HG03432 (cell line): ENCODE measurements around the gene IP6K1.
"Not testable (repeated sequence)": the region's sequence is repeated elsewhere in the genome, so short reads cannot be mapped to it uniquely, and the experiment has no call there.

Source experiments
- ATAC-seq: cut with Tn5 transposase; IDR thresholded peaks from one replicate; pipeline ENCODE4 v1.9.1; 2021; ENCODE audit warnings: mild to moderate bottlenecking, moderate library complexity; ENCODE audit not compliant: unreplicated experiment

The IP6K1 gene

DNA sequence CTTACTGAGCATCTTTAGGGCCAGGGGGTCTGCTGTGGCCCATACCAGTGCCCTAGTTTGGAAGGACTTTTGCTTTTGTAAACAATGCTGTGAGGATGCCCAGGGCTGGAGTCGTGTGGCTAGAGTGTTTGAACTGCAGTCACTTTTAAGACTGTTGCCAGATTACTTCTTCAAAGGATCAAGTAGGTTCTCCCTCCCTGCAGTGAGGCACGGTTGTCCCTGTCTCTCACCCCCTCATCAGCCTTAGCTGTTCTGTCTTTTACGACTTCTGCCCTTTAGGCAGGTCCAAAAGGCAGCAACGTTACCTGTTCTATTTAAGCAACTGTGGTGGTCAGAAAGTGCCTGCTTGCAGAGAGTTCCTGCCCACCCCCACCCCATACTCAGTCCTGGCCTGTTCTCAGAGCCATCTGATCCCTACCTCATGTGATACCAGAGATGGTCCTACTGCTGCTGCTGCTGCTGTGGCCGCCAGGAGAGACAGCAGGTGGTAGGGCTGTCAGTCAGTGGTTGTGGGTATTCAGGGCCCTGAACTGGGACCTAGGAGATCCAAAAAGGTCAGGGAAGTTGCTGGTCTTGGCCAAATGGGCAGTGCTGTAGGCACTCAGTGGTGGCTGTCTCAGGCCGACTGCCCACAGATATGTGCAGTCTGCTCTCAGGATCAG is 91.8 kb downstream of the IP6K1 start:
- not testable (repeated sequence) for ATAC-seq

DNA sequence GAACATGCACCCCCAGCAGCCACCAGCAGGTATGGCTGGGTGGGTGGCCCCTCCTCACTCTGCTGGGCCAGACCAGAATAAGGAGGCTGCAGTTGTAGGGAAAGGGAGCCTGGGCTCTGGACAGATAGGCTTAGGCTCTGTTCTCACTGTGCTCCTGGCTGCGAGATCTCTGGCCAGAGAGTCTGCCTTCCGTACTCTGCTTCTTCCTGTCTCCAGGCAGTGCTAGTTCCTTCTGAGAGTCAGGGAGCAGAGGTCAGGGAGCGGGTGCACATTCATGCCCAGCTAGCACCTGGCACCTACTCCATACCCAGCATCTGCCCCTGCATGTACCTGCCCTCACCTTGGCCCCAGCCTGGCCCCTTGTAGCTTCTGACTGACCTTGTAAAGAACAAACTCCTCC is 94.9 kb downstream of the IP6K1 start:
- not testable (repeated sequence) for ATAC-seq

DNA sequence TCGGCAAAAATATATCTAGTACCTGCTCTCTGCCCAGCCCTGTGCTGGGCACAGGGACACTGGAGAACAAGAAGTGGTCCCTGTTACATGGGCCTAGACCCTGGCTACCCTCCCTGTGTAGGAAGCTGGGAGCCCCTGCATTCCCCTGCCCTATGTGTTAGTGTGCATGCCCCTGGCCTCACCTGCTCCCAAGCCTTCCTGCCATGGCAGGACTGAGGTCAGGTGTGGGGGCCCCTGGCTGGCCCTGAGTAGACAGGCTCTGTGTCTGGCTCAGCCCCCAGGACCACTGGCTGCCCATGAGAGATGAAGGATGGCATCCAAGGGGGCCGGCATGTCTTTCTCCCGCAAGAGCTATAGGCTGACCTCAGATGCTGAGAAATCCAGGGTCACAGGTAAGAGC is 95.5 kb downstream of the IP6K1 start:
- not testable (repeated sequence) for ATAC-seq

DNA sequence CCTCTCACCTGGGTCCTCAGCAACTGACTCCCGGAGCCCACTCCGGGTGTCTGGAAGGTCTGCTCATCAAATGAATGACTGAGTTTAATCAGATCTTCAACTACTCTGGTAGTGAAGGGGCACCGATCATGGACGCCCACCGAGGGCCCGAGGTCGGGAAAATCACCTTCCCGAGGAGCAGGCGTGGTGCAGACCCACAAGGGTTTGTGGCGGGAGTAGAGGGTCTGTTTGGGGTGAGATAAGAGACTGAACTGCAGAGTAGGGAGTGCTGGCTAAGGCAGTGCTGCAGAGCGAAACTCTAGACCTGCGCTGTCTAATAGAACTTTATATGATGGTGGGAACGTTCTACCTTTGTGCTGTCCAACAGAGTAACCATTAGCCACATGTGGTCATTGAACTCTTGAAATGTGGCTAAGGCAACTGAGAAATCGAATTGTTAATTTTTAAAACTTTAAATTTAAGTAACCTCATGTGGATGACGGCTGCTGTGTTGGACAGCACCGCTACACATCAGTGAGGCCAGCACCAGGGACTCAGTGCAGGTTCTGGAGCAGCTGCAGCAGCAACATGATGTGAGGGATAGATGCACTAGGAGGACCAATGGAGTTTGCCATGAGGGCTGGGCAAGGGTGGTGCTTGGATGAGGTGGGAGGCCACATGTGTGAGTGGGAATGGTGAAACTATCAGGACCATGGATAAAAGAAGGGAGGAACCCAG is 96.3 kb downstream of the IP6K1 start:
- ATAC-seq: not testable (repeated sequence)

DNA sequence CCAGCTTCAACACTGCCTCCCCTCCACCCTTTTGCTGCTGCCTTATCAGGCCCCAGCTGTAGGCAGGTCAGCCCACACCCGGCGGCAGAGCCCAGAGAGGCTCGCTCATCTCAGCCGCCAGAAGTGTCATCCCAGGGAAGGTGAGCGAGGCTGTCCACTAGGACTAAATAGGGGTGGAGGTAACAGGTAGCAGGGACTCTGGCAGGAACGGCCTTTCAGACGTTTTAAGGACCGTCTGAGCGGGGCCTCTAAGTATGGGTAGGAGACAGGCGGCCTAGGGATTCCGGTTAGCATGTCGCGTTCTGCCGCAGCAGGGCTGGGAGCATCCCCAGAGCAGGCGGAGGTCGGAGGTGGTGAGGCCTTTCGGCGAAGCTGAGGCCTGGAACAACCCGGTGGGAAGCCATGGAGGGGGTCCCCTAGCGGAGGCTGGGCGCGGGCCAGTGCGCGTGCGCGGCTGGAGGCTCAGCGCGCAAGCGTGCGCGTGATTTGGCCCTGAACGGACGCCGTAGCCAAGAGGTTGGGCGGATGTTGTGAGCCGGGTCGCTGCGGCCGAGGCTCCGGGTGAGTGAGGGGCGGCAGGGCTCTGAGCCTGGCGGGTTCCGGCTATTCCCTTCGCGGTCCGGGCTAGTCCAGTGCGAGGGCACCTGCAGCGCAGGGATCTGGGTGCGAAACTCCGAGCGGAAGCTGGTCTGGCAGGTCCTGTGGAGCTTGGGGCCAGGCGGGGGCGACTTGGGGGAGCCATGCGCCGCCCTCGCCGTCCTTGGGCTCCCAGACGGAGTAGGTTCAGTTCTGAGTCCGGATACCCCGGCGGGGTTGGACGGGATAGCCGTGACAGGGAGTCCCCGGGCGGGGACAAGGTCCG is 97.1 kb downstream of the IP6K1 start, which contains the start of the genes MST1 and RNF123:
MST1 (minus strand) TSS at position 429 of the 862 bp plus-strand sequence. CDS start 783 bp downstream, outside the sequence.
RNF123 (plus strand) TSS at position 512 of the 862 bp plus-strand sequence. CDS start 1,609 bp downstream, outside the sequence.
- ATAC-seq: peak; percentile 67

DNA sequence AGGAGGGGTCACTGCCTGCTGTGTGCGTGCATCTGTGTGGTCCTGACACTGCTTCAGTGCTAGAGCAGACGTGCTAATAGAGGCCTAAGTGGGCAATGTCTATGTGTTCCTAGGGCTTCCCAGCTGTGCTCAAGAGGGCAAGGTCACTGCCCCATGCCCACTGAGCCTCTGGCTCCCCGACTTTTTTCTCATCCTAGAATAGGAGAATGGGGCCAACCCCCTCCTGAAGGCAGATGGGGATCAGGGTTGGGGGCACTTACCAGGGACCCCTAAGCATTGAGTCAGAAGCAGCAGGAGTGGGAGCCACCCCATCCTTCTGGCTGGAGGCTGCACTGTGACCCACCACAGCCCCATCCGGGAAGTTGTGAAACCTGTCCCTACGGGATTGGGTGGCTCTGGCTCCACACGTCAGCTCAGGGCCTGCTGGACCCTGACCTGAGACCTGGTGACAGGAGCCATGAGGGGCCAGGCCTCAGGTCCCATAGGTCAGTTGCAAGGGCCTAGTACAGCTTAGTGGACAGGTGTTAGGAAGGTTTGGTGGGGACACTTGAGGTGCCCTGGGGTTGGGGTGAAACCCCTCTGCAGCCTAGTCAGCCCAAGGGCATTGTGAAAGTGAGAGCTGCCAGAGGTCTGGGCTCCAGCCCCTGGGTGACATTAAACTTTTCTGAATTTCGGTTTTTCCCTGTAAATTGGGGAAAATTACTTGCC is 97.8 kb downstream of the IP6K1 start:
- peak; percentile 1 for ATAC-seq

DNA sequence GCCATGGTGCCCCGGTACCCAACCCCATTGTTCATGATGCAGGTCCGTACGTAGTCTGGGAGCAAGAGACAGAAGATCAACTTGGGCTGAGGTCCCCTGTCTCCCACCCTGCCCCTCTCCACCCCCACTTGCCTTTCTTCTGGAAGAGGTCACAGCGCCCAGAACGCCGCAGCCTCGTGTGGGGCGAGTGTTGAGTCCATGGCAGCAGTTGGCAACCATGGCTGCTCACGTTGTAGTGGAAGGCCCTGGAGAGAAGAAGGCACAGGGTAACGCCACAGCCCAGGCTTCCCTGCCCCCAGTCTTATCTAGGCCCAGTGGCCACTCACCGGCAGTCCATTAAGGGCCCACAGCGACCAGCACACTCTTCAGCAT is 98.9 kb downstream of the IP6K1 start:
- not testable (repeated sequence) for ATAC-seq

DNA sequence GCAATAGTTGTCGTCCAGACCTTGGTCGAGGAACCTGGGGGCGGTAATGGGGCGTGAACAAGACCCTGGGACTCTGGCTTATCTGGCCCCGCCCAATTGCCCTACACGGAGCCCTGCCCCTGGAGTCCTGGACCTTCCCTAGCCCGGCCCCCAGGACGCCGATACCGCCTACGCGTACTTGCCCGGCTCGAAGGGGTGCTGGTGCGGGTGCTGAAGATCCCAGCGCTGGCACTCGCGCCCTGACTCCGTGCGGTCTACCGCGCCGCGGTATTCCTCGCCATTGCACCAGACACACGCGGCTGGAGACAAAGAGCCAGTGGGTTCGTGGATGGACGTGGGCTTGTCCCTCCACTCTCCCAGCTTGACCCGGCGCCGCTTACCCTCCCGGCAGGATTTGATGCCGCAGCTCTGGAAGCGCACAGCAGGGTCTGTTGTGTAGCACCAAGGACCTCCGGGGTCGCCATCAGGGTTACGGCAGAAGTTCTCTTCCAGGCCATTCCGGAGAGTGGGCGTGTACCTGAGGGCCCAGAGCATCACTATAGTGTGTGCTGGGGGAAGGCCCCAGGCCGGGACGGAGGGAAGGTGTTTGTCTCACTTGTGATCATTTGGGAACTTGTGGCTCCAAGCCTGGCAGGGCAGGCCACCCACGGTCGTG is 99.4 kb downstream of the IP6K1 start:
- not testable (repeated sequence) for ATAC-seq

DNA sequence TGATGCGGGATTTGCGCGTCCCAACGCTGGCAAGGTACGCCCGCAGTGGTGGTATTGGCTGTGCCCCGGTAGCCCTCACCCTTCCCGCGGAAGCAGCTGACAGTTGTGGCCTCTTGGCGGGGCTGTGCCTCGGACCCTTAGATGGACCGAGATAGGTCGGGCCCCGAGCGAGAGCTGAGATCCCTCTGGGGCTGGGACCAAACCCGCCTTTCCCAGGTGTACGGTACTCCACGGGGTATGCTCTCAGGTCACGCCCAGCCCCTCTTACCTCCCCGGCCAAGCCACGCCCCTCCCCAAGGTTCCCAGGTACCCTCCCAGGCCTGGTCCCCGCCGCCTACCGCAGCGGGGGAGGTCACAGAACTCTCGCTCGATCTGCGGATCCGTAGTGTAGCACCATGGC is 100.0 kb downstream of the IP6K1 start:
- ATAC-seq: not testable (repeated sequence)

DNA sequence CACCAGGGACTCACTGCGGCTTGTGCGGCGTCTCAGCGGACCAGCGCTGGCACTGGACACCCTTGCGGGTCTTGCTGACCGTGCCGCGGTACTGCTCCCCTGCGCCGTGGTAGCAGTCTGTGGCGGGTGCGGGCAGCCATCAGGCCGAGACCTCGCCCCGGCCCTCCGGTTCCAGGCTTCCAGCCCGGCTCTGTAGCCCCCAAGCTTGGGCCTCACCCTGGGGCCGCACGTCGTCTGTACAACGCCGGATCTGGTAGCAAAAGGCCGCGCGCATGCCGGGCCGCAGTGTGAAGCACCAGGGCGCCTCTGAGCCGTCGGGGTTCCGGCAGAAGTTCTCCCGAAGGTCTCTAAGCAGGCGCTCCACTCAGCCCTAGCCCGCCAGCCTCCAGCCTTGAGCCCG is 100.5 kb downstream of the IP6K1 start:
- not testable (repeated sequence) for ATAC-seq

DNA sequence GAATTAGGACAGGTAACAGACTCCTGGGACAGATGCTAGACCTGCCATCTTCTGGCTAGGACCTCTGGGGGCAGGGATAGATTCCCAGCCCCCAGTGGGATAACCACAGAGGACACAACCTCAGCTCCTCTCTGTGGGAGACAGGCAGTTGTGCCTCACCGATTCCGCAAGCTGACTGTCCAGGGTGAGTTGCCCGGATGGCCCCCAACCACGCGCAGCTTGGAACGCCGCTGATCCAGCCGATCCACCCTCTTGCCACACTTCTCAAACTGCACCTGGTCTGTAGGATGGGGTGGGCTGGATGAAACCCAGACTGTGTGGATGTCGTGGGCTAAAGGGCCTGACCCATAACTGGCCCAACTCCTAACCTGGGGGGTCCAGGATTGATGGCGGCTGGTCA is 101.2 kb downstream of the IP6K1 start:
- not testable (repeated sequence) for ATAC-seq

DNA sequence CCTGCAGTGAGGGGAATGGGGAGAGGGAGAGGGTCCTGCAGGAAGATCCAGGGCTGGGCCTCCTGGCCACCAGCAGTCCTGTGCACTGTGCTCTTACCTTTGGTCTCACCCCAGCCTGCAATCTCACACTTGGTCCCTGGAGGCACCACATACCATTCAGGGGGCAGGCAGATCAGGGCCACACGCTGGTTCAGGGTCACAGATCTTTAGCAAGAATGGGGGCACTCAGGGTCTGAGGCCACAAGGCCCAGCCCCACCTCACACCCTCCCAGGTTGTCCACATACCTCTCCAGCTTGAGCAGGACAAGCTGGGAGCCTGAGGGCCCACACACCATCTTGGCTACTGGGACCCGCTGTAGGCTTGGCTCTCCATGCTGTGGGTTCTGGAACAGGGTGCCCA is 101.9 kb downstream of the IP6K1 start:
- ATAC-seq: not testable (repeated sequence)

DNA sequence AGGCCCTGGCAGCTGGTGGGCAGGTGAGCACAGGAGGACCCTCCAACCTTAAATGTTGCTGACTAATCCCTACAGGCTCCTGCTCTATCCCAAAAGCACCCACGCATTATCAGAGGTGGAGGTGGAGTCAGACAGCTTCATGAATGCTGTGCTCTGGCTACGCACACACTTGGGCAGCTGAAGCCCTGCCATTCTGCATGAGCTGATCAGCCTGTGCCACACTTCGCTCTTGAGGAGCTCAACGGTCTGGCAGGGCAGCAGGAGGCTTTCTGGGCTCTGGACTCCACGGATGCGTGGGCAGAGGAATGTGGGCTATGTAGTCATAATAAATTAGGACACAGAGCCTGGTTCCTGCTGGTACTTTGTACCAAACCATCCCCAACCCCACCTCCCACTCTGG is 103.2 kb downstream of the IP6K1 start:
- ATAC-seq: no peak

DNA sequence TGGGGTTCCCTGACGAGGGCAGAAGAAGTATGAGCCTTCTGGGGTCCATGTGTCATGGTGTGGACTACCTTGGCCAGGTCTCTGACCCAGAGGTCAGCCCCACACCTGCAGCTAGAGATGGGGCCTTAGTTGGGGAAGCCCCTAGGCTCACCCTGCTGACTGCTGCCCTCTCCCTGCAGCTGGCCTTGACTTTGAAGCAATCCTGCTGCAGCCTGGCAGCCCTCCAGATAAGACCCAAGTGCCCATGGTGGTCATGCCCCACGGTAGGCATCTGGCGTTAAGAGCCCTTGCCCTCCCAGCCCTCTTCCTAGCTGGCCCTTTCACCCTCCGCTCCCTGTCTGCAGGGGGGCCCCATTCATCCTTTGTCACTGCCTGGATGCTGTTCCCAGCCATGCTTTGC is 104.8 kb downstream of the IP6K1 start:
- no peak for ATAC-seq

DNA sequence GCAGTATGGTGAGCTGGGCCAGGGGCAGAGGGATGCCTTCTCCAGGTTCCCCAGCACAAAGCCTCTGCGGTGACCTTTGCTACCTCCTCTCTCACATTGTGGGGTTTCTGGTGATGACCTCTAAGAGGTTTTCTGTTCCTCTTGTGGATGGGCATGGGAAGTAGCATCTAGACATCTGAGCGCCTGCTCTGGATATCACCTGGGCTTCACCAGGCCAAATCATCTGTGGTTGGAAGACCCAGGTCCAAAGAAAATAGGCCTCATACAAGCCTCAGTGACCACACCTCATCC is 105.2 kb downstream of the IP6K1 start:
- ATAC-seq: no peak

DNA sequence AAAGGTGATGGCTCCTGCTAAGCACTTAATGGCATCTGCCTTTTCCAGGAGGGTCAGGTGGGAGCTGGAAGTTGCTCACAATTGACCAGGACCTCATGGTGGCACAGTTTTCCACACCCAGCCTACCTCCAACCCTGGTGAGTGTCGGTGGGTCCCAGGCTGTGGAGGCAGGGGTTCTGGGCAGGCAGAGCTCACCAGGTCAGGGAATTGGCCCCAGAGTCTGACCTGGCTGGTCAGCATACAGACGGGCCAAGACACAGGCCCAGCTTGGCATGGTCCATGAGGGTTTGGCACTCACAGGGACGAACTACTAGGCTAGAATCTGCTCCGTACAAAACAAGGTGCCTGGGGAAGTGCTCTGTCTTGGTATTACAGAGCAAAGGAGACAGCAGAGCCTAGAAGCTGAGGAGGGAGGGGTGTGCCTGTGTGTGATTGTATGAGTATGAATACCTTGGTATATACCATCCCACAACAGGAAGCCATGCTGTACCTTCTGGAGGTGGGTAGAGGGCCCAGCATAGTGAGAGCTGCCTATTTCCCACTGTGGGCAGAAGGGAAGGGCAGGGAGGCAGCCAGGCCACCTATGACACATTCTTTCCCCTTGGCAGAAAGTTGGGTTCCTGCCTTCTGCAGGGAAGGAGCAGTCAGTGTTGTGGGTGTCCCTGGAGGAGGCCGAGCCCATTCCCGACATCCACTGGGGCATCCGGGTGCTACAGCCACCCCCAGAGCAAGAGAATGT is 105.7 kb downstream of the IP6K1 start:
- ATAC-seq: no peak

DNA sequence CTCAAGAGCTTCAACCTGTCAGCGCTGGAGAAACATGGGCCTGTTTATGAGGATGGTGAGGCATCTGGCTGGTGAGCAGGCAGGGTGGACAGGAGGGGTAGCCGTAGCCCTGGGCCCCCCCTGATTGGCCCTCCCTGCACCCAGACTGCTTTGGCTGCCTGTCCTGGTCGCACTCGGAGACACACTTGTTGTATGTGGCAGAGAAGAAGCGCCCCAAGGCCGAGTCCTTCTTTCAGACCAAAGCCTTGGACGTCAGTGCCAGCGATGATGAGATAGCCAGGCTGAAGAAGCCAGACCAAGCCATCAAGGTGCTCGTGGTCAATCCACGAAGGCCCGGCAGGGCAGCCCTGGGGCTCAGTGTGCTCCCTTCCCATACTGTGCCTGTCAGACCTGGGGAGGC is 110.4 kb downstream of the IP6K1 start:
- no peak for ATAC-seq

DNA sequence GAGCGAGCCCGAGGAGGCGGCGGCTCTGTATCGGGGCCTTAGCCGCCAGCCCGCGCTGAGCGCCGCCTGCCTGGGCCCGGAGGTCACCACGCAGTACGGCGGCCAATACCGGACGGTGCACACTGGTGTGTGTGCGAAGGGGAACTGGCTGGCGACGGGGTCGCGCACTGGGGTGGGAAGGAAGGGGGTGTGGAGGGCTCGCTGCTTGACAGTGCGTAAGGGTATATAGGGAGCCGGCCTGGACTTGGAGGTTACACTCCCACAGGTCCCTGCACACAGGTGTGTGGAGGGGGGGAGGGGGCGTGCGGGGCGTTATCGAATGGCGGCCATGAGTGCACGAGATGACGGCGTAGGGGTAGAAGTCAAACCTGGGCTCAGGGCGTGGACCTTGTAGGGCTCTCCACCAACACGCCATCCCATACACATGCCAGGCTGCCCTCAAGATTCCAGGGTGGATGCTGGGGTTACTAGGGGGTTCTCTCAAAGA is 111.8 kb downstream of the IP6K1 start:
- ATAC-seq: peak; percentile 20
